GM21390 (cell line): ENCODE measurements around the gene EIF4E2.

ENCODE experiments used
- ATAC-seq: cut with Tn5 transposase; IDR thresholded peaks from one replicate; pipeline ENCODE4 v1.9.1; 2021; ENCODE audit not compliant: unreplicated experiment

EIF4E2 gene

DNA sequence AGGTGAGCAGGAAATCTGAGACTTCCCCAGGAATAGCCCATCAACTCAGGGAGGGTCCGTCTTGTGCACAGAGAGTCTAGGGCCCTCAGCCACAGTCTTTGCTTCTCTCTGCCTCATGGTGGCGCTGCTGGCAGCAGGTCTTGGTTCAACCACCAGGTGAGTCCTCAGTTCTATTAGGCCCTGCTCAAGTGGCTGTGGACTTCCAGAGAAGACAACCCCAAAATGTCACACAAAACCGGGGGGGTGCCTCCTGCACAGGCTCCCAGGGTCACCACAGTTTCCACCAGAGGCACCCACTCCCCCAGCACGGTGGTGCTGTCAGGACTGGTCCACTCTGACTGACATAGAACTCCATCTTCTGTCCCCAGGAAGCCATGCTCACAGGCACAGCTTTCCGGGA is 13.4 kb upstream of the EIF4E2 start:
- no peak for ATAC-seq

DNA sequence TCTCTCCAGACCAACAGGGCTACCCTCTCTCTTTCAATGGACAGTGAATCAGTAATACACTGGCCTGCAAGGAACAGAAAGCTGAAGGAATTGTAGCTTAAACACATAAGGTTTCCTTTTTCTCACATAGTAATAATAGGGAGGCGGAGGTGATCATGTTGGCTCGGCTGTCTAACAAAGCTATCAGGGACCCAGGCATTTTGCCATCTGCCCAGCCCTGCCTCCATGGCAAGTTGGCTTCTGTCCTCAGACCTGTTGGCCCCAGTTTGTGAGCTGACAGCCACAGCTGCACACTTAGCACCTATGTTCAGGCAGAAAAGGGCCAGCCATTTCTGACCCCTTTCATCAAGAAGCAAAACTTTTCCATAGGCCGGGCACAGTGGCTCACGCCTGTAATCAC is 13.0 kb upstream of the EIF4E2 start:
- no peak for ATAC-seq

DNA sequence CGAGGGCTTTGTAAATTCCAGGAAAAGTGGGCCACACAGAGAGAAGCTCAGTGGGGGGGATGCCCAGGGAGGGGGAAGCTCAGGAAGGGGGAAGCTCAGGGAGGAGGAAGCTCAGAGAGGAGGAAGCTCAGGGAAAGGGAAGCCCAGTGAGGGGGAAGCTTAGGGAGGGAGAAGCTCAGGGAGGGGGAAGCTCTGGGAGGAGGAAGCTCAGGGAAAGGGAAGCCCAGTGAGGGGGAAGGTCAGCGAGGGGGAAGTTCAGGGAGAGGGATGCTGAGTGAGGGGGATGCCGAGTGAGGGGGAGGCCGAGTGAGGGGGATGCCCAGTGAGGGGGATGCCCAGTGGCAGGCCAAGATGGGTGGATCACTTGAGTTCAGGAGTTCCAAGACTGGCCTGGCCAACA is 11.8 kb upstream of the EIF4E2 start:
- ATAC-seq, result no peak

GRCh38 chr2:232539298-232540231 is 10.9 kb upstream of the EIF4E2 start, which contains the start of gene CHRNG:
TSS of gene CHRNG (plus strand) at chr2:232539692. CDS start at chr2:232539748, 56 bp downstream.
- ATAC-seq, result no peak

- no peak for ATAC-seq
Measured at GRCh38 chr2:232540441-232541041, 9.9 kb upstream of the EIF4E2 start.

DNA sequence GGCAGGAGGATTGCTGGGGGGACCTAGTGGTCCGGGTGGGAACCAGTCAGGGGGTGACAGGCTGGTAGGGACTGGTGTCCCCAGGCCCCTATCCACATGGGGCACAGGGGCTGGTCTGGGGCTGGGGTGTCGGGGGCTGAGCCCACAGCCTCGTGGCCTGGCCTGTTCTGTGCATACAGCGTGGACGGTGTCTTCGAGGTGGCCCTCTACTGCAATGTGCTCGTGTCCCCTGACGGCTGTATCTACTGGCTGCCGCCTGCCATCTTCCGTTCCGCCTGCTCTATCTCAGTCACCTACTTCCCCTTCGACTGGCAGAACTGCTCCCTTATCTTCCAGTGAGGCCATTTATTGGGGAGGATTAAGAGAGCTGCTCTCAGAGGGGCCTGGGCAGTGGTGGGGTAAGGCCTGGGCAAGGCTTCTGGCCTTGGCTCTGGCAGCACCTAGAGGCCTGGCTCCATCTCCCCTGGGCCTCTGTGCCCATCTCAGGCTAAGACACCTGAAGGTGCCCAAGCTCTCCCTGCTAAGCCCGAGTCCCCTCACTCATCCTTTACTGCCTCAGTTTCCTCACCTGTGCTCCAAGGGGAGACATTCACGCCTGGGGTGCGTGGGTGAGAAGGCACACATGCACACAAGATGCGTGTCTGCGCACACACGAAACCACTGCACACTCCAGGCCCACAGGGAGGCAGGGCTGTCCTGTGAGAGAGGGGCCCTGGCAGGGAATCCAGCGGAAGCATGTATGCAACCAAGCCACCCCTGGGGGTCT is 9.1 kb upstream of the EIF4E2 start:
- ATAC-seq, result no peak

- ATAC-seq, result no peak
Measured at GRCh38 chr2:232541961-232542714, 8.4 kb upstream of the EIF4E2 start.

DNA sequence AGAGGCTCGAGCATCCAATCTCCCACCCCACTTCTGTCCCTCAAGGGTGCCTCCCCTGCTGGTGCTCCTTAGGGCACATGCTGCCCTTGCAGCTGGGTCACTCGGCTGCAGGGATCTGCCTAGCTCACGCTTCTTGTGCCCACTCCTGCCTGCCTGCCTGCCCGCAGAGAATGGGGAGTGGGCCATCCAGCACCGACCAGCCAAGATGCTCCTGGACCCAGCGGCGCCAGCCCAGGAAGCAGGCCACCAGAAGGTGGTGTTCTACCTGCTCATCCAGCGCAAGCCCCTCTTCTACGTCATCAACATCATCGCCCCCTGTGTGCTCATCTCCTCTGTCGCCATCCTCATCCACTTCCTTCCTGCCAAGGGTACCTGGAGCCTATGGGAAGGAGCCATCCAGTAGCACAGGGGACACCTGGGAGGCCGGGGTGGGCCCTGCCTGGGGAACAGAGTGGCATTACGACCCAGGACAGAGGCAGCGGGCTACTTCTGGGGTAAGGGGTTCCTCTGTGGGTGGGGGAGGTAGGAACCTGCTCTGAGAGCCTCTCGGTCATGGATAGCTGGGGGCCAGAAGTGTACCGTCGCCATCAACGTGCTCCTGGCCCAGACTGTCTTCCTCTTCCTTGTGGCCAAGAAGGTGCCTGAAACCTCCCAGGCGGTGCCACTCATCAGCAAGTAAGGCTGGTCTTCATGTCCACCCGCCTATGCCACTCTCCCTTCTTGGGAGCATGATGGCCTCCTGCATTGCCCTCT is 7.6 kb upstream of the EIF4E2 start:
- ATAC-seq, result no peak

DNA sequence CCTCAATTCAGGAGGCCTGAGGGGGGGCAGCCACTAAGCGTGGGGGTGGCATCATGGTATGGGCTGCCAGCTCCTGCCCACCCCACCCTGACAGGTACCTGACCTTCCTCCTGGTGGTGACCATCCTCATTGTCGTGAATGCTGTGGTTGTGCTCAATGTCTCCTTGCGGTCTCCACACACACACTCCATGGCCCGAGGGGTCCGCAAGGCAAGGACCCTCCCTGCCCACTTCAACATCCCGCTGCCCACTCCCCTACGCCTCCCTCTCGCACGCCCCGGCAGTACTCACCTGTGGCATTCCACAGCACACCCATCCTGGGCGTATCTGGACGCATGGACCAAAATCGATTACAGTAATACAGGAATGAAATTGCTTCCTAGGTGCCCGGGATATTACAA is 7.0 kb upstream of the EIF4E2 start:
- ATAC-seq, result no peak

DNA sequence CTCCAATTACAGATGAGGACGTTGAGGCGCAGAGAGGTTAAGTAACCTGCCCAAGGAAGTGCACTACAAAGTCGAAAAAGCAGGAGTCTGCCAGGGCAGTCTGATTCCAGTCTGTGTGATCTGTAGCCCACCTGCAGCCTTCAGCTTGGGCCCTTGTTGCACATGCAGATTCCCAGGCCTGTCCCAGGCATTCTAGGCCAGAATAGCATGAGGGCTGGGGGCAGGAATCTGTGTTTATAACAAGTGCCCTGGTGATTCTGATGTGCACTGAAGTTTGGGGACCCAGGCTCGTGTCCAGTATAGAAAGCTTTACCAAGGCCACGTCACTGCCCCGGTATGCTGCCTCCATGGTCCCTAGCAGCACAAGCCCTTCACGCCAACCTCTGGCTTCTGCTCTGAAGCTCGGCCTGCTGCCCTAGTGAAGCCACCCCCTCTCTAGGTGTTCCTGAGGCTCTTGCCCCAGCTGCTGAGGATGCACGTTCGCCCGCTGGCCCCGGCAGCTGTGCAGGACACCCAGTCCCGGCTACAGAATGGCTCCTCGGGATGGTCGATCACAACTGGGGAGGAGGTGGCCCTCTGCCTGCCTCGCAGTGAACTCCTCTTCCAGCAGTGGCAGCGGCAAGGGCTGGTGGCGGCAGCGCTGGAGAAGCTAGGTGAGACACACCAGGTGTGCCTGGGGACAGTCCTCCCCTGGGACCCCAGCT is 6.4 kb upstream of the EIF4E2 start:
- no peak for ATAC-seq

- ATAC-seq, result no peak
Measured at GRCh38 chr2:232544674-232545073, 5.8 kb upstream of the EIF4E2 start.

GRCh38 chr2:232545511-232546375 is 4.7 kb upstream of the EIF4E2 start:
- ATAC-seq, result no peak

DNA sequence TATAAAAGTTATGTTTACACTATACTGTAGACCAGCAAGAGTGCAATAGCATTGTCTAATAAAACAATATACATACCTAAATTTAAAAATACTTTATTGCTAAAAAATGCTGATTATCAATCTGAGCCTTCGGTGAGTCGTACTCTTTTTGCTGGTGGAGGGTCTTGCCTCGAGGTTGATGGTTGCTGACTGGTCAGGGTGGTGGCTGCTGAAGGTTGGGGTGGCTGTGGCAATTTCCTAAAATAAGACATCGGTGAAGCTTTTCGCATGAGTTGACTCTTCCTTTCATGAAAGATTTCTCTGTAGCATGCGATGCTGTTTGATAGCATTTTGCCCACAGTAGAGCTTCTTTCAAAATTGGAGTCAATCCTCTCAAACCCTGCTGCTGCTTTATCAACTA is 2.5 kb upstream of the EIF4E2 start:
- ATAC-seq, result no peak

GRCh38 chr2:232549655-232550353 is 685 bp upstream of the EIF4E2 start:
- ATAC-seq, result no peak

DNA sequence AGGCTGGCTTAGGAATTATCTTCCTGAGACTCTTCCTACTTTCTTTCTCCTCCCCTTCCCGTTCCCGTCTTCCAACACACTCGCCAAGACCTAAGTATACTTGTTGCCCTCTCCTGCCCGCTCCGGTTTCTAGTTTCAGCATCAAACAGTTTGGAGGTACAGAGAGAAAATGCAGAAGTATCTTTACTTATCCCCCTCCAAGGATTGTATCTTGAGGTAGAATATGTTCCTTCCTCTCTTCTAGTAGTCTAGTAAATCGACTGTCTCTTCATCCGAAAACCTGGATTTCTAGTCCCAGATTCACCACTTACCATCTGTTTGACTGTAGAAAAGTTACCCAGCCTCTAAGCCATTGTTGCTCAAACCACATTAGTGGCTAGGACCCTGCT is 755 bp downstream of the EIF4E2 start:
- ATAC-seq, result no peak

DNA sequence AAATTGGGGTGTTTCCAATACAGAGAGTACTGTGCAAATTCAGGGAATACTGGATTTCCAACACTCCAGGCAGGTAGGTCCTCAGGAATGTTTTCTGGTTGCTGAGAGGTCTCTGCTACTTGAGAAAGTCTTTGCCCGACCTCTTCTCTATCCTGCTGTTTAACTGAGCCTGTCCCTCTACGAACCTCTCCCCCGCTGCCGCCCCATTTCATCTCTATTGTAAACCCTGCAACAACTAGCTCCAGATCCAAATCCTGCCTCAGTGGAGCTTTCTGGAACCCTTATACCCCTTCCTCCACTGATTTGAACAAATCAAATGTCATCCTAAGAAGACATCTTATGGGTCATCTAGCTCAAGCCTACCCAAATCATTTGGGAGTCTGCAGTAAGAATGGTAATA is 1.3 kb downstream of the EIF4E2 start:
- no peak for ATAC-seq

- ATAC-seq, result no peak
Measured at GRCh38 chr2:232556426-232556825, 5.9 kb downstream of the EIF4E2 start.

- ATAC-seq, result no peak
Measured at GRCh38 chr2:232562515-232563151, 12.1 kb downstream of the EIF4E2 start.
